ENCODE measurements around the gene ARMC6.

GRCh38 chr19:18998276-18998675 is 35.1 kb upstream of the ARMC6 start:
- TF ChIP-seq, protein P1, sequence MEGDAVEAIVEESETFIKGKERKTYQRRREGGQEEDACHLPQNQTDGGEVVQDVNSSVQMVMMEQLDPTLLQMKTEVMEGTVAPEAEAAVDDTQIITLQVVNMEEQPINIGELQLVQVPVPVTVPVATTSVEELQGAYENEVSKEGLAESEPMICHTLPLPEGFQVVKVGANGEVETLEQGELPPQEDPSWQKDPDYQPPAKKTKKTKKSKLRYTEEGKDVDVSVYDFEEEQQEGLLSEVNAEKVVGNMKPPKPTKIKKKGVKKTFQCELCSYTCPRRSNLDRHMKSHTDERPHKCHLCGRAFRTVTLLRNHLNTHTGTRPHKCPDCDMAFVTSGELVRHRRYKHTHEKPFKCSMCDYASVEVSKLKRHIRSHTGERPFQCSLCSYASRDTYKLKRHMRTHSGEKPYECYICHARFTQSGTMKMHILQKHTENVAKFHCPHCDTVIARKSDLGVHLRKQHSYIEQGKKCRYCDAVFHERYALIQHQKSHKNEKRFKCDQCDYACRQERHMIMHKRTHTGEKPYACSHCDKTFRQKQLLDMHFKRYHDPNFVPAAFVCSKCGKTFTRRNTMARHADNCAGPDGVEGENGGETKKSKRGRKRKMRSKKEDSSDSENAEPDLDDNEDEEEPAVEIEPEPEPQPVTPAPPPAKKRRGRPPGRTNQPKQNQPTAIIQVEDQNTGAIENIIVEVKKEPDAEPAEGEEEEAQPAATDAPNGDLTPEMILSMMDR (IDR thresholded peaks at IDR 0.05): no peak
- TF ChIP-seq POLR2A (IDR thresholded peaks at IDR 0.05): no peak
